Naive thymus-derived CD8-positive, alpha-beta T cell (primary cell): Measurements from ENCODE around the gene RNF113B. TPM values are rescaled to one million over a fixed set of nuclear protein-coding genes. Genes with fewer than 3 reads are reported as not detected.

Experiments used
- ATAC-seq, 2 donors: fragments of 150-1000 bp; cut with Tn5 transposase in 1 of 2; sonication (Bioruptor Pico), chemical (Tn5 transposase) in 1 of 2; 1 replicate in 1 of 2; 2 replicates in 1 of 2; pipeline ENCODE4 v1.10.0; 2021; ENCODE audit warnings: mild to moderate bottlenecking in 2 of 2, moderate library complexity in 2 of 2
- POLR2A ChIA-PET: fragments of 350-600 bp; sonication (Branson Sonifier 250); formaldehyde crosslinking; loops from one replicate; lab custom pipeline; 2021; ENCODE audit warnings: antibody characterized with exemption; lab: Charles Lee
- DNase-seq, 10 donors: peaks; one replicate each; pipeline versions ENCODE4 v3.0.0 to v3.0.0-alpha.2; 2020 to 2022
- H3K27ac Mint-ChIP-seq, 10 donors: one replicate each; pipeline ENCODE4 v1.8.0; 2020 to 2022; ENCODE audit warnings: mild to moderate bottlenecking in 10 of 10, mixed read lengths in 10 of 10, moderate library complexity in 4 of 10, inconsistent platforms in 1 of 10
- H3K27me3 Mint-ChIP-seq, 5 donors: one replicate each; pipeline ENCODE4 v1.8.0; 2021 to 2022; ENCODE audit warnings: mixed read lengths in 5 of 5
- H3K36me3 Mint-ChIP-seq, 3 donors: one replicate each; pipeline ENCODE4 v1.8.0; 2020 to 2022; ENCODE audit warnings: mixed read lengths in 3 of 3, mild to moderate bottlenecking in 2 of 3, inconsistent platforms in 1 of 3
- H3K4me1 Mint-ChIP-seq, 4 donors: one replicate each; pipeline ENCODE4 v1.8.0; 2021 to 2022; ENCODE audit warnings: mixed read lengths in 4 of 4
- H3K4me3 Mint-ChIP-seq, 10 donors: one replicate each; pipeline ENCODE4 v1.8.0; 2020 to 2022; ENCODE audit warnings: mild to moderate bottlenecking in 10 of 10, mixed read lengths in 10 of 10, moderate library complexity in 6 of 10, inconsistent platforms in 1 of 10
- H3K9me3 Mint-ChIP-seq, 9 donors: one replicate each; pipeline ENCODE4 v1.8.0; 2020 to 2022; ENCODE audit warnings: mixed read lengths in 9 of 9, mild to moderate bottlenecking in 3 of 9, inconsistent platforms in 1 of 9, moderate library complexity in 1 of 9
- polyA plus RNA-seq, 3 donors: library from polyadenylated mRNA; unstranded; fragments of 300-500 nt; fragmentation: Illumina TruSeq; gene quantifications; one replicate each; pipeline ENCODE4 v1.2.3, GENCODE V29; 2021
- total RNA-seq, 8 experiments: library from RNA in 2 of 8; stranded (reverse) in 2 of 8; gene quantifications; one replicate each; pipeline ENCODE4 v1.2.3 and lab custom pipeline; 2021 to 2026

Gene RNF113B
- not detected for total RNA-seq
- not detected for polyA plus RNA-seq
- total RNA-seq (lab: John Stamatoyannopoulos, UW), result 0 reads per million in 6 experiments

DNA sequence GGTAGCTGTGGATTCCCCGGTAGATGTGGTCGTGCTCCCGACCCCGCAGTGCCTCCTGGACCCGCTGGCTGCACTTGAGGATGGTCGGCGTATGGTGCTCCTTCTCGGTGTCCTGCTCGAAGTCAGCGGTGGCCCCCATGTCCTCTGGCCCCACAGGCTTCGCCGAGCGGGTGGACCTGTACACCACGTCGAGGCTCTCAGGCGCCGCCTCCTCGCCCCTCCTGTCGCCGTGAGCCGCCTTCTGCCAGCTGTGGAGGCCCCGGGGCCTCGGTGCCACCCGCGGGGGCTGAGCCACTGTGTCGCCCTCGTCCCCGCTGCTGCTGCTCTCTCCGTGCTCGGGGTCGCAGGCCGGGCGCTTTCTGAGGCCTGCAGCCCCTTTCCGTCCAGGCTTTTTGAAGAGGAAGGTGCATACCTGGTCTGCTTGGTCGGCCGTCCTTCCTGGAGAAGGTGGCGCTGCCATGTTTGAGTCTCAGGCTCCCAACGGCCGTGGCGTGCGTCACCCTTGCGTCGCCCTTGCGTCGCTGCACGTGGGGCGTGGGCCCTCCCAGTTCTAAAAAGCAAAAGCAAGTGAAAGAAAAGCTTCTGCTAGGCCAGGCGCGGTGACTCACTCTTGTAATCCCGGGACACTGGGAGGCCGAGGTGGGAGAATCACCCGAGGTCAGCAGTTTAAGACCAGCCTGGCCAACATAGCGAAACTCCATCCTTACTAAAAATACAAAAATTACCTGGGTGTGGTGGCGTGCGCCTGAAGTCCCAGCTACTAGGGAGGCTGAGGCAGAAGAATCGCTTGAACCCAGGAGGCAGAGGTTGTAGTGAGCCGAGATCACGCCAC is at the start of gene RNF113B:
Gene RNF113B (minus strand): TSS at position 493 of the 832 bp plus-strand sequence. CDS start 33 bp downstream, at position 460.
- Mint-ChIP-seq H3K27me3 (peaks cover 0 to 33% (median 1%) of the 10 kb centered on the region in 5 donors), H3K4me1 (no peaks in the 10 kb centered on the region), H3K27ac (no peak within 1 kb of the TSS), H3K9me3 (peaks cover 0 to 8% (median 0%) of the 10 kb centered on the region in 9 donors), H3K36me3 (no peaks in the 10 kb centered on the region), H3K4me3 (peak within 1 kb of the TSS in 1 of 10 donors; percentile 29)
- ATAC-seq (no peak), DNase-seq (no peak)
- POLR2A ChIA-PET, result no interaction called here

DNA sequence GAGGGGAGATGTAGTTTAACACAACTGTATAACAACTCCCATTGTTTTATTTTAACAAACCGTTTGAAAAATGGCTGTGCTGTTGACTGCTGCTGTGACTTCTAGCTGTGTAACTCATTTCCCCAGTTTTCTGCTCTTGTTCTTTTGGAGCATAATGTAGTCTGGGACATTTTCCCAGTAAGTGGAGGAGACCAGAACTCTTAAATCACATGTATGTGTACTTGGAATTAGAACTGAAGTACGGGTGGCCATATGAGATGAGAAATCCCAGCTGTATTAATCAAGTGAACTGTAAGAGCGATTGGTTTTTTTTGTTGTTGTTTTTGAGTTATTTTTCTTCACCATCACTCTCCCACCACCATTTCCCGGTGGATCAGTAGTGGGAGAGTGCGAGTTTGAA is 49.4 kb upstream of the RNF113B start:
- H3K4me3 Mint-ChIP-seq, result no peak overlapping the region
- DNase-seq (no peak), ATAC-seq (no peak)
- peaks cover 0 to 7% (median 0%) of the 10 kb centered on the region in 3 donors for H3K36me3 Mint-ChIP-seq
- H3K4me1 Mint-ChIP-seq, result no peaks in the 10 kb centered on the region
- peaks cover 0 to 15% (median 9%) of the 10 kb centered on the region in 5 donors for H3K27me3 Mint-ChIP-seq
- peaks cover 0 to 16% (median 3%) of the 10 kb centered on the region in 9 donors for H3K9me3 Mint-ChIP-seq
- POLR2A ChIA-PET, result no interaction called here
- H3K27ac Mint-ChIP-seq, result no peak overlapping the region

DNA sequence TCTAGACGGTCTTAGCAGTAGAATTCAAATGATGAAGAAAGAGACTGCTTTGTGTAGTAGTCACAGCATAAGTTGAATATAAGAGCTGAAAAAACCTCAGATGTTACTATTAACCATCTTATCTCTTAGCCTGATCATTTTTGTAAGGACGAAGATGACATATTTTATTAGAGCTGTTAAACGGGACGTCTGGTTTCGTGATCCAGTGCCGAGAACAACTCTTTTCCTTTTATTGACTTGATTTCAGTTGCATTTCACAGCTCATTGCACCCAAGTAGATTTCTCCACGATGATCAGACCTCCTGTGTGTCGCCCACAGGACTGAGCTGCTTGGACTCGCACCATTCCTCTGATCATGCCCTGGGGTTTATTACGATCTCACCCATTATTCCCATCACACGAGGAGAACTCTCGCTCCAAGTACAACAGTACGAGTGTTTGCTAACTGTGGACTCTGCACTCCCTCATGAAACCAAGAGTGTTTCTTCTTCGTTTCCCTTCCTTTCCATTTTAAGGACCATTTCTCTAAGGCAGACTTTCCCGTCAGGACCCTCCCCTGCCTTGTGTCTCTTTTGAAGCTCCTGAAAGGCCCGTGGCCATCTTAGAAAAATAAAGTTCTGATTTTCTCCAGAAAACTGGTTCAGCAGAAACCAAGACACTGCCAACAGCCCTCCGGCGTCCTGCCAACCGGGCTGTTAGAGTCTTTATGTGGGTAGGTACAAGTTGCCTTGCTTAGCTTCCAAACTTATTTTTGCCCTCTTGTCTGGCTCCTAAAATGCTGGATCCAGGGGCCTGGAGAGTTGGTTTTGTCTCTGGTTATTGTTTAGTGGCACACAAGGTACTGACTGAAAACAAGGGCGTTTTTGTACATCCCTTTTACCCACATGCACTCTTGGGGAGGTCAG is 48.2 kb upstream of the RNF113B start:
- POLR2A ChIA-PET, result no interaction called here

GRCh38 chr13:98224557-98224956 is 47.5 kb upstream of the RNF113B start:
- H3K36me3 Mint-ChIP-seq, result no peaks in the 10 kb centered on the region
- peaks cover 0 to 15% (median 6%) of the 10 kb centered on the region in 5 donors for H3K27me3 Mint-ChIP-seq
- H3K4me3 Mint-ChIP-seq, result no peak overlapping the region
- H3K27ac Mint-ChIP-seq, result no peak overlapping the region
- H3K4me1 Mint-ChIP-seq, result no peaks in the 10 kb centered on the region
- DNase-seq, result no peak
- ATAC-seq, result no peak
- POLR2A ChIA-PET, result no interaction called here
- peaks cover 0 to 5% (median 0%) of the 10 kb centered on the region in 9 donors for H3K9me3 Mint-ChIP-seq

More for the DNA sequence above, 48.2 kb upstream of the RNF113B start:
- ATAC-seq (no peak), DNase-seq (no peak)
- peaks cover 0 to 8% (median 0%) of the 10 kb centered on the region in 9 donors for H3K9me3 Mint-ChIP-seq
- peaks cover 0 to 15% (median 6%) of the 10 kb centered on the region in 5 donors for H3K27me3 Mint-ChIP-seq
- H3K36me3 Mint-ChIP-seq, result peaks cover 0 to under 1% (median 0%) of the 10 kb centered on the region in 3 donors
- H3K27ac Mint-ChIP-seq, result no peak overlapping the region
- no peaks in the 10 kb centered on the region for H3K4me1 Mint-ChIP-seq
- no peak overlapping the region for H3K4me3 Mint-ChIP-seq

DNA sequence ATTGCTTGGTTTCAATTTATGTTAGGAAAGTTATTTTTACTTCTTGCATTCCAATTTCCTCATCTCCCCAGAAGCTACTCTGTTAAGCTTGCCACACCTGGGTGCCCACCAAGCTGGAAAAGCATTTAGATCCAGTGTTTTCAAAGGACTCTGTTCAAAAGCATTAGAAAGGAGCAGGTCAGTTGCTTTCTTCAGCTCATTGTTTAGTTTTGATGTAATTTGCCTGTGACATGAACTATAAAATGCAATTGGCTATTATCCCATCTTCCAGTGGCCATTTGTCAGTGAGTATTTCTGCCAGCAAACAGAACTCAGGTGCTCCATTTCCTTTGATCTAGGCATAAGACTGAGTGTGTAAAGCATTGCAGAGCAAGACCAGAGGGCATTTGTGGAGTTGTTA is 46.7 kb upstream of the RNF113B start:
- DNase-seq (no peak), ATAC-seq (no peak)
- H3K4me3 Mint-ChIP-seq, result no peak overlapping the region
- peaks cover 0 to 5% (median 0%) of the 10 kb centered on the region in 9 donors for H3K9me3 Mint-ChIP-seq
- H3K27ac Mint-ChIP-seq, result no peak overlapping the region
- H3K27me3 Mint-ChIP-seq, result peaks cover 0 to 15% (median 6%) of the 10 kb centered on the region in 5 donors
- no peaks in the 10 kb centered on the region for H3K4me1 Mint-ChIP-seq
- no peaks in the 10 kb centered on the region for H3K36me3 Mint-ChIP-seq
- POLR2A ChIA-PET, result no interaction called here

GRCh38 chr13:98222816-98223215 is 45.7 kb upstream of the RNF113B start:
- no peaks in the 10 kb centered on the region for H3K36me3 Mint-ChIP-seq

DNA sequence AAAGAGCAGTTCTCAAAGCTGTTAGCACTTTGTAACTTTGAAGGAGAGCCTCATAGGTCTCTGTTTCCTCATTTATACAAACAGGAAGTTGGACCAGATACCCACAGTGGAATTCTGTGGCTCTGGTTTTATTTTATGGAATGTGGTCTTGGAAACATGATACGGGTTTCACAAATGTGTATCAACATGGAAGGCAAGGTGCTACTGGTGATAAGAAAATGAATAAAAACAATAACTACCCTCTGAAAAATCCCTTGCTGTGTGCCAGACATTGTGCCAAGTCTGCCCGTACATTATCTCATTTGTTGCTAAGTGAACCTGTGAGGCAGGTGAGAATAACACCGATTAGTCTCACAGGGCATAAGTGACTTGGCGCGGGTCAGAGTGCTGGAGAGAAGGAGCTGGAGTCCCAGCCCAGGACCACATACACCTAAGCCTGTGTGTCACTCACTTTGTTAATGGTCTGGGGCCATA is 45.0 kb upstream of the RNF113B start:
- DNase-seq (no peak), ATAC-seq (no peak)
- Mint-ChIP-seq H3K4me3 (no peak overlapping the region), H3K36me3 (no peaks in the 10 kb centered on the region), H3K9me3 (peaks cover 0 to 2% (median 0%) of the 10 kb centered on the region in 9 donors), H3K27ac (no peak overlapping the region), H3K27me3 (peaks cover 0 to 15% (median 6%) of the 10 kb centered on the region in 5 donors), H3K4me1 (no peaks in the 10 kb centered on the region)
- POLR2A ChIA-PET, result no interaction called here

More at GRCh38 chr13:98222816-98223215, 45.7 kb upstream of the RNF113B start:
- DNase-seq (no peak), ATAC-seq (no peak)
- POLR2A ChIA-PET, result no interaction called here
- H3K27ac Mint-ChIP-seq, result no peak overlapping the region
- H3K27me3 Mint-ChIP-seq, result peaks cover 0 to 15% (median 6%) of the 10 kb centered on the region in 5 donors
- H3K4me3 Mint-ChIP-seq, result no peak overlapping the region
- H3K9me3 Mint-ChIP-seq, result peaks cover 0 to 3% (median 0%) of the 10 kb centered on the region in 9 donors
- no peaks in the 10 kb centered on the region for H3K4me1 Mint-ChIP-seq

DNA sequence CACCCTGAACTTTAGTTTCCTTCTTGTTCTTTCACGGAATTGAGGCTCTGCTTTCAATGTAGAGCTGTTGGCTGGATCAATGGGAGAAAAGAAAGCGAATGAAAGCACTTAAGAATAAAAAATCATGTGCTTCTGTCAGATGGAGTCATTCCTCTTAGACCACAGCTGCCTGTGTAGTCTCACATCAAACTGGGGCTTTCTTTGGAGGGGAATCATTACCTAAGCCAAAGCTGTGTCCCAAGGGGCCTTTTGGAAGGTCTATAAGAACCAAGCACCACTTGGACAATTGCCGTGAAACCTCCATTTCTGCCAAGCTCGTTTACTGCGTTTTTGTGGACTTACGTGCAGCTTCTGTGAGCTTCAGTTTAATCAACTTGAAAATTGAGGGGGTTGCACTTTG is 44.2 kb upstream of the RNF113B start:
- ATAC-seq (no peak), DNase-seq (no peak)
- POLR2A ChIA-PET, result no interaction called here
- H3K27me3 Mint-ChIP-seq, result peaks cover 0 to 15% (median 4%) of the 10 kb centered on the region in 5 donors
- H3K4me3 Mint-ChIP-seq, result no peak overlapping the region
- H3K9me3 Mint-ChIP-seq, result no peaks in the 10 kb centered on the region
- H3K4me1 Mint-ChIP-seq, result no peaks in the 10 kb centered on the region
- no peaks in the 10 kb centered on the region for H3K36me3 Mint-ChIP-seq
- no peak overlapping the region for H3K27ac Mint-ChIP-seq

DNA sequence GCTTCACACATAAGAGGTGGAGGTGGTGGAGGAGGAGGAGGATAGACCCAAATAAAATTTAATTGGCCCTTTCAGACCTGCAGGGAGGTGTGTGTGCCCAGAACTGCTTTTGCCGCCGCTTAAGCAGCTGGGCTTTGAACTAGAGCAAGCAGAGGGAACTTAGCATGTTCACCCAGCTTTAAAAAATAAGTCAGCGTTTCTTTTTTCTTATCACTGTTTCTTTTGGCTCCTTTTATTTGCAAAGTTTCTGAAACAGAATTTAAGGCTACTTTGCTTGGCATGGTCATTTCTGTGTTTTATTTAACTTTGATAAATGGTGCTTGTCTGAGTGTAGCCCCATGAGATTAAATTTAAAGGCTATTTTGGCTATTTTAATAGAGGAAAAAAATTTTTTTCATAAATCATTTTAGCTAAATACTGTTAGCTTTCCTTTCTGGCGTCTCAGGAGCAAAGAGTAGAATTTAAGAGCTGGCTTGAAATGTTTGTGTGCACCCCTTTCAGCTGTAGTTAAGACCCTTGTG is 43.3 kb upstream of the RNF113B start:
- POLR2A ChIA-PET, result no interaction called here
- Mint-ChIP-seq H3K27me3 (peaks cover 0 to 9% (median 4%) of the 10 kb centered on the region in 5 donors), H3K4me3 (no peak overlapping the region), H3K36me3 (no peaks in the 10 kb centered on the region), H3K4me1 (no peaks in the 10 kb centered on the region), H3K9me3 (no peaks in the 10 kb centered on the region), H3K27ac (no peak overlapping the region)
- ATAC-seq (no peak), DNase-seq (no peak)

- DNase-seq (no peak), ATAC-seq (no peak)
- no peaks in the 10 kb centered on the region for H3K4me1 Mint-ChIP-seq
- H3K9me3 Mint-ChIP-seq, result no peaks in the 10 kb centered on the region
- peaks cover 0 to 6% (median 3%) of the 10 kb centered on the region in 5 donors for H3K27me3 Mint-ChIP-seq
- POLR2A ChIA-PET, result no interaction called here
- no peaks in the 10 kb centered on the region for H3K36me3 Mint-ChIP-seq
- H3K27ac Mint-ChIP-seq, result no peak overlapping the region
- H3K4me3 Mint-ChIP-seq, result no peak overlapping the region
These were observed 42.6 kb upstream of the RNF113B start for GRCh38 chr13:98219685-98220084.

GRCh38 chr13:98217597-98217996 is 40.5 kb upstream of the RNF113B start:
- H3K27me3 Mint-ChIP-seq, result peaks cover 0 to 9% (median 2%) of the 10 kb centered on the region in 5 donors
- no peak overlapping the region for H3K27ac Mint-ChIP-seq
- H3K4me1 Mint-ChIP-seq, result no peaks in the 10 kb centered on the region
- no peaks in the 10 kb centered on the region for H3K9me3 Mint-ChIP-seq
- POLR2A ChIA-PET, result no interaction called here
- no peak for ATAC-seq
- DNase-seq, result no peak
- H3K36me3 Mint-ChIP-seq, result no peaks in the 10 kb centered on the region
- H3K4me3 Mint-ChIP-seq, result no peak overlapping the region

GRCh38 chr13:98216711-98217285 is 39.7 kb upstream of the RNF113B start:
- ATAC-seq, result no peak
- Mint-ChIP-seq H3K4me3 (no peak overlapping the region), H3K27ac (no peak overlapping the region), H3K36me3 (no peaks in the 10 kb centered on the region), H3K9me3 (peaks cover 0 to 1% (median 0%) of the 10 kb centered on the region in 9 donors), H3K4me1 (no peaks in the 10 kb centered on the region), H3K27me3 (peaks cover 0 to 9% (median 2%) of the 10 kb centered on the region in 5 donors)
- POLR2A ChIA-PET, result no interaction called here
- no peak for DNase-seq
